Adipocyte (in vitro differentiated cells): ENCODE measurements around the gene OAF.

ENCODE experiments used
- DNase-seq: peaks from one replicate; pipeline ENCODE4 v3.0.0-alpha.2; 2015; ENCODE audit warnings: low read depth
- H3K27me3 ChIP-seq: replicated peaks from 2 replicates; pipeline ENCODE4 v1.7.0; 2013; ENCODE audit warnings: mild to moderate bottlenecking, low read length, moderate library complexity; ENCODE audit not compliant: control insufficient read depth, insufficient read depth
- H3K36me3 ChIP-seq: 2 replicates; pipeline ENCODE4 v1.7.0; 2013; ENCODE audit warnings: low read length, mild to moderate bottlenecking, moderate library complexity; ENCODE audit not compliant: control insufficient read depth, insufficient read depth, severe bottlenecking
- H3K4me1 ChIP-seq: 2 replicates; pipeline ENCODE4 v1.7.0; 2013; ENCODE audit warnings: mild to moderate bottlenecking, low read length, moderate library complexity; ENCODE audit not compliant: control insufficient read depth, insufficient read depth
- H3K4me3 ChIP-seq: 2 replicates; pipeline ENCODE4 v1.7.0; 2013; ENCODE audit warnings: mild to moderate bottlenecking, low read length, moderate library complexity
- H3K9ac ChIP-seq: 2 replicates; pipeline ENCODE4 v1.7.0; 2013; ENCODE audit warnings: mild to moderate bottlenecking, low read length, moderate library complexity
- H3K9me3 ChIP-seq: 2 replicates; pipeline ENCODE4 v1.7.0; 2013; ENCODE audit warnings: mild to moderate bottlenecking, low read length, moderate library complexity; ENCODE audit not compliant: control insufficient read depth

OAF gene

DNA sequence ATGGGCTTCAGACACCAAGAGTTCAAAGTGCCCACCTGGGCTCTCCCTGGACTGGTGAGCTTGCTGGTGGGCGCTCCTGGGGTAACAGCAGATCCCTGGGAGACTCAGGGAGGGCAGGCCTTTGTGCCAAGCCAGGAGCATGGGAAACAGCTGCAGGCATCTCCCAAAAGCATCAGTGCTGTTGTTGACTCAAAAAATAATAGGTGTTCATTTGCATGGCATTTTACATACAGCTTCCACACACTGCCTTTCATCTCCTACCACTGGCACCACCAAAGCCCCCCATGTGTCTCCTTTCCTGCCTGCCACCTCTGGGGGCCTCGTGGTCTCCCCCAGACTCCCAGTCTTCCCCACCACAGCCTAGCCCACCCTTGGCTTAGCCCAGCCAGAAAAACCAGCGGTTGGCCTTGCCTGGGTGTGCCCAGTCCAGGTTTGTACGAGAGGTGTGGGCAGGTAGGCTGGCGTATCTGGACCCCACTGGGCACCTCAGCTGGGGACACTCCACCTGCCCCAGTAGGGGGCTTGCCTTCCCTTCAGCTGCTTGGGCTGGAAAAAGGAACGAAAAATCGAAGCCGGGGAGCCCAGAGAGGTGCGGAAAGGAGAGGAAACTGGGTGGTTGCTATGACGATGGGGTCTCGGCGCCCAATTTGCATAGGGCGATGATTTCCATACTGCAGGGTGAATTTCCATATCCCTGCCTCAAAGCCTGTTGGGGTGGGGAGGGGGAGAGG, 44.1 kb downstream of the OAF start:
- no peak for DNase-seq
- H3K4me1 ChIP-seq: no peaks in the 10 kb centered on the region
- no peaks in the 10 kb centered on the region for H3K9me3 ChIP-seq
- H3K9ac ChIP-seq: no peak overlapping the region
- no peaks in the 10 kb centered on the region for H3K36me3 ChIP-seq
- H3K27me3 ChIP-seq: peaks cover 57% of the 10 kb centered on the region
- no peak overlapping the region for H3K4me3 ChIP-seq

DNA sequence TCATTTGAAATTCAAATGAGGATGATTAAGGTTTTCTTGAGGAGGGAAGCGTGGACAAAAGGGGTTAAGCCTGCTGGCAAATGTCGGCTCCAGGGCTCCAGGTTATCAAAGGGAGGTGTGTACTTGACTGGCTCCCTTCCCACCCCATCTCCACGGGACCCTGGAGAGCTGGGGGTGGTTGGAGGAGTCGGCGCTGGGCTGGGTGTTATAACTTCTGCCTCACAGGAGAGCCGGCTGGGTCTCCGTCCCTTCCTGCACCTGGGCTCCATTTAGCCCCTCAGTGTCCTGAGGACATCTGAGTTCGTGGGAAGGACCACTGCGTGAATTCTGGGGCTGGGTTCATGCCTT, 44.7 kb downstream of the OAF start:
- Histone ChIP-seq H3K27me3 (peaks cover 54% of the 10 kb centered on the region), H3K9me3 (no peaks in the 10 kb centered on the region), H3K9ac (no peak overlapping the region), H3K4me1 (no peaks in the 10 kb centered on the region), H3K4me3 (no peak overlapping the region), H3K36me3 (no peaks in the 10 kb centered on the region)
- no peak for DNase-seq

DNA sequence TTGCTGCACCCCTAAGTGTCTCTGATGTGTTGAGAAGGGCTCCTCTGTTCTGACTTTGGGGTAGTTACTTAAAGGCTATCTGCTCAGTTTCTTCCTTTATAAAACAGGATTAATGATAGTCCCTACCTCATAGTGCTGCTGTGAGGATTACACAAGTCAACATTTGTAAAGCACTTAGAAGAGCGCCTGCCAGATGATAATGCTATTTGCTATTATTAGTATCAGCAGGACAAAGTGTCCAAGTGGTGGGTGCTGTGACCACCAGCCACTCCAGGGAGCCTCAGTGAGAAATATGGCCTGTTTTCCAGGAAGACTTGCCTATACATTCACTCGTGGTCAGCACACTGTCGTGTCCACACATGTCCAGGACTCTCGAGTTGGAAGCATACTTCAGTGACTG, 45.3 kb downstream of the OAF start:
- Histone ChIP-seq H3K9ac (no peak overlapping the region), H3K27me3 (peaks cover 52% of the 10 kb centered on the region), H3K4me1 (no peaks in the 10 kb centered on the region), H3K9me3 (no peaks in the 10 kb centered on the region), H3K4me3 (no peak overlapping the region), H3K36me3 (no peaks in the 10 kb centered on the region)
- DNase-seq: no peak

DNA sequence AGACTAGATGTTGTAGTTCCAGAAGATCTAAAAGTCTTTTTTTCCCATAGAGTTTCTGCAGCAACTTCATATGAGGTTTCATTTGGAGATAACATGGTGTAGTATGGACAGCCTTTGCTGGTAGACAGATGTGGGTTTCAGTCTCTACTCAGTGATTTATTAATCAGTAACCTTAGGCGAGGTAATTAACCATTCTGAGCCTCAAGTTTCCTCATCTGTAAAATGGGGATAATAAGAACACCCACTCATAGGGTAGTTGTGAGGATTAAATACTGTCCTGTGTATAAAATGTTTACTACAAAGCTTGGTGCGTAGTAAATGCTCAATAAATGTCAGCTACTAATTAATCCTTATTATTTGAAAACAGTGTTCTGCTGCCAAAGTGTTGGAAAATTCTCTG, 45.9 kb downstream of the OAF start:
- Histone ChIP-seq H3K36me3 (no peaks in the 10 kb centered on the region), H3K9ac (no peak overlapping the region), H3K9me3 (no peaks in the 10 kb centered on the region), H3K4me3 (no peak overlapping the region), H3K27me3 (peaks cover 49% of the 10 kb centered on the region), H3K4me1 (no peaks in the 10 kb centered on the region)
- no peak for DNase-seq

DNA sequence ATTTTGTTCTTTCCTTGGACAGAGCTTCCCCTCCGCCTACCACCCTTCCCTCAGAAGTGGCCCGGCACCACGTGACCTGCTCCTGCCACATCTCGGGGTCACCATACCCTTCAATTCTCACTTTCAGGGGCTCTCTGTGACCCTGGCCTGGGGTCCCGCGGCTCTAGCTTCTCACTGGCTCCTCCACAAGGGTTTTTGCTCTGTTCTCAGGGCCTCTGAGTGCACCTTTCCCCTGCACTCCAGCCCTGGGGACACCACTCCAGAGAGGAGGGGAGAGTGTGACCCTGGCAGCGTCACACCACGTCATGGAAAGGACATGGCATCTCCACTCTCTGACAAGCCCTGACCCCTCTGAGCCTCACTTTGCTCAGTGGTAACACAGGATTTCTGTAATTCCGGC, 46.5 kb downstream of the OAF start:
- Histone ChIP-seq H3K9me3 (no peaks in the 10 kb centered on the region), H3K4me1 (no peaks in the 10 kb centered on the region), H3K27me3 (peaks cover 49% of the 10 kb centered on the region), H3K4me3 (no peak overlapping the region), H3K36me3 (no peaks in the 10 kb centered on the region), H3K9ac (no peak overlapping the region)
- DNase-seq: no peak

DNA sequence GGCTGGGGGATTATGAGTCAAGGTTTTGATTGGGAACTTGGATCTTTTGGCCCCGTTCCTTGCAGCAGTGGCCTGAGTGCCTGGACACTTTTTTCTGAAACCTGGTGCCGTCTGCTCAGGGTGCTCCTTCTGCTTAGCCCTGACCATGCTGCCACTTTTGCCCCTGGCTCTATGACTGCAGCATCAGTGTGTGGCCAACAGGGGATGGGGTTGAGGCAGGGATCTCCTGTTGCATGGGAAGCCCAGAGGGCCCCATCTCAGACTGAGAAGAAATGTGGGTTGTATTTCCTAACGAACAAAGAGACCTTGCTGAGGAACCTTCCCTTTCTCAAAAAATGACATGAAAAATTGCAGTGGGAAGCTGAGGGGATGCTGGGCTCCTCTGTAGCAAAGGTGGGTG, 47.8 kb downstream of the OAF start:
- DNase-seq: no peak
- peaks cover 49% of the 10 kb centered on the region for H3K27me3 ChIP-seq

DNA sequence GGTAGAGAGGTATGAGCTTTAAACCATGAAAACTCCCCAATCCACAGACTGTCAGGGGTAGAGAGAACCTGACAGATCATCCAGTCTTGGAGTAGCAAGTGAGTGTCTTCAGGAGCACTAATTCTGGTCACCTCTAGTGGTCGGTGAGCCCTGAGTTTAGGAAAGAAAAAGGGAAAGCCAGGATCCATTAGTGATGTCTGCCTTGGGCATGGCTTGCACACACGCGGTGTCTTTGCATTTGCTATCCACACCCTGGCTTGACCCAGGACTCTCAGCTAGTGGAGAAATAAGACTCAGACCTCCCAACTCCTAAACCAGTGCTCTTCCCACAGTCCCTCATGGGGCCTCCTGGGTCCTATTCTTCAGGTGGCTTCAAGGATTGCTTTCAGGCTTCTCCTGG, 48.4 kb downstream of the OAF start:
- Histone ChIP-seq H3K36me3 (no peaks in the 10 kb centered on the region), H3K4me1 (no peaks in the 10 kb centered on the region), H3K9me3 (no peaks in the 10 kb centered on the region), H3K27me3 (peaks cover 47% of the 10 kb centered on the region), H3K9ac (no peak overlapping the region), H3K4me3 (no peak overlapping the region)
- DNase-seq: no peak

More for the DNA sequence above, 47.8 kb downstream of the OAF start:
- H3K36me3 ChIP-seq: no peaks in the 10 kb centered on the region
- no peak overlapping the region for H3K4me3 ChIP-seq
- H3K9ac ChIP-seq: no peak overlapping the region
- H3K4me1 ChIP-seq: no peaks in the 10 kb centered on the region
- no peaks in the 10 kb centered on the region for H3K9me3 ChIP-seq

DNA sequence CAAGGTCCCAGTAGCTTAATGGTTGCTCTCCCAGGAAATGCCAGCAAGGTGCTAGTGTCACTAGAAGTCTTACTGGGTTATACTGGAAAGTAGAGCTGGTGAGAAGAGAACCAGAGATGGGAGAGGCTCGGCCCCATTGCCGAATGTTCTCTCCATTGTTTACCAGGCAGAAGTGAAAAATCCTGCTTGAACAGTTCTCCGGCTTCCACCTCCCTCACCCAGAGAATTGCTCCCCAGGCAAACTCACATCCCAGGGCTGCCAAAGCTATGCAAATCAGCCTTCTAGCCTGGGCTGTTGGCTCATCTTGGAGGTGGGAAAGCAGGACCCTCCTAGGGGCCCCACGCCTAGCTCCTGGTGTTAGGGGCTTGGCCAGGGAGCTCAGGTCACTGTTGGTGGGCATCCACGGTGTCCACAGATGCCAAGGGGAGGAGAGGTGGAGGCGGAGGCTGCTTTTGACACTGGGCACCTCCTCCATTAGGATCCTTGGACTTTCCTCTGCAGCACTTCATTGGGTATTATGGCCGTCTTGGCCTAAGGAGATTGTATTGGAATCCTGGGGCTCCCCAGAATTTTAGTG, 49.2 kb downstream of the OAF start:
- no peaks in the 10 kb centered on the region for H3K36me3 ChIP-seq
- DNase-seq: no peak
- no peak overlapping the region for H3K4me3 ChIP-seq
- no peaks in the 10 kb centered on the region for H3K4me1 ChIP-seq
- H3K9ac ChIP-seq: no peak overlapping the region
- H3K27me3 ChIP-seq: peaks cover 43% of the 10 kb centered on the region
- H3K9me3 ChIP-seq: no peaks in the 10 kb centered on the region

DNA sequence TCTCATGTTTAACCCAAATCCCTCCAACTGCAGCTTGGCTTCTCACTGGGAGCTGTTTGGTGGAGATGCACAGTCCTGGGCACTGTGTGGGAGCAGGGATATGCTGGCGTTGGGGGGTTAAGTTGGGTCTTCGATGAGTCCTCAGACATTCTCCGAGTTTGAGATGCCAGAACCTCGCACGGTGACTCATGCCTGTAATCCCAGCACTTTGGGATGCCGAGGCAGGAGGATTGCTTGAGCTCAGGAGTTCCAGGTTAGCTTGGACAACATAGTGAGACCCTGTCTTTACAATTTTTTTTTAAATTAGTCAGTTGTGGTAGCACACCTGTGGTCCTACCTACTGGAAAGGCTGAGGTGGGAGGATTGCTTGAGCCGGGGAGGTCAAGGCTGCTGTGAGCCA, 49.8 kb downstream of the OAF start:
- Histone ChIP-seq H3K36me3 (no peaks in the 10 kb centered on the region), H3K9ac (no peak overlapping the region), H3K4me3 (no peak overlapping the region), H3K9me3 (no peaks in the 10 kb centered on the region), H3K27me3 (peaks cover 43% of the 10 kb centered on the region), H3K4me1 (no peaks in the 10 kb centered on the region)
- DNase-seq: no peak

DNA sequence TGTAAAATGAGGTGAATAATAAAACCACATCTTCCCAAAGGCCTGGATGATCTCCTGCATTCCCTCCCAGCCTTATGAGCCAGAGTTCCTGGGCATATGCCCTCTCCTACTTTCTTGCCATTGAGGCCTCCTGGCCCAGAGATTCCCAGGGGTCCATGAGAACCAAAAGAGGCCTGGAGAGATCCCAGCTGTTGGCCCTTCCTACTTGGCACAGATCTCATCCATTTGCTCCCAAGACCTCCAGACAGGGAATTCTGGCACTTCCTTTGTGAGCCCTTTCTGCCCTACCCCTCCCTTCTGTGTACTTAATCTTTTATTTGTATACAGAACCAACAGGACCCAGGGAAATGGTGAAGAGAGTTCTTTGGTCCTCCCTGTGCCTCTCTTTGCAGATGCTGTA, 50.5 kb downstream of the OAF start:
- Histone ChIP-seq H3K4me3 (no peak overlapping the region), H3K9ac (no peak overlapping the region), H3K9me3 (no peaks in the 10 kb centered on the region), H3K36me3 (no peaks in the 10 kb centered on the region), H3K27me3 (peaks cover 42% of the 10 kb centered on the region), H3K4me1 (no peaks in the 10 kb centered on the region)
- DNase-seq: no peak

DNA sequence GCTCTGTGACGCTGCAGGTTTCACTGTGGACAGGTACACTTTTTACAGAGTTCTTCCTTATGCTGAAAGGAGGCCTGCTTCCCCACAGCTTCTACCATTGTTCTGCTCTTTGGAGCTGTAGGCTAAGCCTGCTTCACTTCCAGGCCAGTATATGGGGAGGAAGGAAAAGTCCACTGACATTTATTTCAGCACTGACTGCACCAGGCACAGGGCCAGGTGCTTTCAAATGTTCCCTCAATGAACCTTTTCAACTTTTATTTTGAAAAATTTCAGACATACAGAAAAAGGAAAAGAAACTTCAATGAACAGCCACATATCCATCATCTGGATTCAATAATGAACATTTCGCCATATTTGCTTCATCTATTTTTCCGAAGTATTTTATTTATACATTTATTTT, 51.1 kb downstream of the OAF start:
- Histone ChIP-seq H3K9me3 (no peaks in the 10 kb centered on the region), H3K27me3 (peaks cover 42% of the 10 kb centered on the region)
- peak; percentile 16 for DNase-seq

DNA sequence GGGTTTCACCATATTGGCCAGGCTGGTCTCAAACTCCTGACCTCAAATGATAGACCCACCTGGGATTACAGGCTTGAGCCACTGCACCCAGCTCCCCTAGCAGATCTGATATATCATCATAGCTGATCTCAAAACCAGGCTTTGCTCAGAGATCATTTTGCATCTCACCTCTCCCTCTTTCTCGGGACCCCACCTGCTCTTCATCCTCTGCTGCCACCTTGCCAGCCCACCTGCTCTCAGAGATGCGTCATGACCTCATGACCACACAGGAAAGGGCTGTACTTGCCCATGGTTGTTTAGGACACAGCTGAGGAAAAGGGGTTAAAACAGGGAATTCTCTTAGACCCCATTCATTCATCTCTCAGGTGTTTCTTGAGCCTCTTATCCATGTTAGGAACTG, 56.5 kb downstream of the OAF start:
- Histone ChIP-seq H3K4me1 (no peaks in the 10 kb centered on the region), H3K9ac (no peak overlapping the region), H3K27me3 (peaks cover 32% of the 10 kb centered on the region), H3K36me3 (no peaks in the 10 kb centered on the region), H3K4me3 (no peak overlapping the region), H3K9me3 (no peaks in the 10 kb centered on the region)
- no peak for DNase-seq

More for the DNA sequence above, 51.1 kb downstream of the OAF start:
- Histone ChIP-seq H3K36me3 (no peaks in the 10 kb centered on the region), H3K4me1 (no peaks in the 10 kb centered on the region), H3K9ac (no peak overlapping the region), H3K4me3 (no peak overlapping the region)
